Effector CD8-positive, alpha-beta T cell (primary cell): Measurements from ENCODE around the gene BCAS4.
"Not testable (repeated sequence)": the region's sequence is repeated elsewhere in the genome, so short reads cannot be mapped to it uniquely, and the experiment has no call there.

ENCODE experiments used
- DNase-seq: peaks from one replicate; lab custom pipeline; 2025; lab: John Stamatoyannopoulos, UW
- total RNA-seq, 4 experiments: gene quantifications; one replicate each; lab custom pipeline; 2026; lab: John Stamatoyannopoulos, UW

Gene BCAS4, protein sequence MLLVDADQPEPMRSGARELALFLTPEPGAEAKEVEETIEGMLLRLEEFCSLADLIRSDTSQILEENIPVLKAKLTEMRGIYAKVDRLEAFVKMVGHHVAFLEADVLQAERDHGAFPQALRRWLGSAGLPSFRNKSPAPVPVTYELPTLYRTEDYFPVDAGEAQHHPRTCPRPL
- total RNA-seq = 12.0 to 21.6 (median 13.6) reads per million in 4 experiments

DNA sequence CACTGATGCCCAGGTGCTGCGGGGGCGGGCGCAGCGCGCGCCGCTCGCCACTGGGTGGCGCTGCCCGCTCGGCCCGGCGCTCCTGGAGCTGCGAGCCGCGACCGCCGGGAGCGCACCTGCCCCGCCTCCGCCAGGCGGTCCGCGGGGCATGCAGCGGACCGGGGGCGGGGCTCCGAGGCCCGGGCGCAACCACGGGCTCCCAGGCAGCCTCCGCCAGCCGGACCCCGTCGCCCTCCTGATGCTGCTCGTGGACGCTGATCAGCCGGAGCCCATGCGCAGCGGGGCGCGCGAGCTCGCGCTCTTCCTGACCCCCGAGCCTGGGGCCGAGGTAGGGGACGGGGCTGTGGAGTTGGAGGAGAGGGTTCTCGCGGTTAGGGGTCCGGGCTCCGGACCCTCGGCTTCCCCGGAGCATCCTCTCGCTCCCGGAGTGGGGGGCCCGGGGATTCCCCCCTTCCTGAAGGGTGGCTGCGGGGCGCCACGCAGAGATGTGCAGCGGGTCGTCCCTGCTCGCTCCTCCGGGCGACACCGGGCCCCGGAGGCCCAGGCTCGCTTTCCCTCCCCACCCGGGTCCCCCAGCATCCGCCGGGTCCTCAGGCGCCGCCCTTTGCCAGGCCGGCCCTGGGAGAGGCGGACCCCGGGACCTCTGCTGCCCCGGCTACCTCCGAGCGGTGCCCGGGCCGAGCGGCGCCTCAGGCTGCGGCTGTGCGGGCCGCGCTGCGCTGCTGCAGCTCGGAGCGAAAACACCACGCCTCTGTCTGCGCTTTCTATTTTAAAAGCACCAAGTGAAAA, at the start of gene BCAS4:
Gene BCAS4 (plus strand): TSS at position 216 of the 789 bp plus-strand sequence. CDS start 23 bp downstream, at position 239.
- DNase-seq = peak; percentile 65

DNA sequence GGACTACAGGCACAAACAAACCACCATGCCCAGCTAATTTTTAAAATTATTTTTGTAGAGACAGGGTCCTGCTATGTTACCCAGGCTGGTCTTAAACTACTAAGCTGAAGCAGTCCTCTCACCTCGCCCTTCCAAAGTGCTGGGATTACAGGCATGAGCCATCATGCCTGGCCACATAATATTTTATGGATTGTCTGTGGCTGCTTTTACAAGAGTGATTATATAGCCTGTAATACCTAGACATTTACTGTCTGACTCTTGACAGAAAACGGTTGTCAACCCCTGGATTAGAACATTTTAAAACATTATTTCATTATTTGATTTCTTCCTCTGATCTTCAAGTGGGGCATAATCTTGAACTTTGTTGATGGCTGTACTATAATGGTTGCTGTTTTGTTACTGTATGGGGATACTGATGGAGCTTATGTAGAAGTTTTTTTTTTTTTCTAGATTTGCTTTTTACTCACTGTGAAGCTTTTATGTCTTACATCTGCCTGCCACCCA, 49.2 kb upstream of the BCAS4 start:
- no peak for DNase-seq

DNA sequence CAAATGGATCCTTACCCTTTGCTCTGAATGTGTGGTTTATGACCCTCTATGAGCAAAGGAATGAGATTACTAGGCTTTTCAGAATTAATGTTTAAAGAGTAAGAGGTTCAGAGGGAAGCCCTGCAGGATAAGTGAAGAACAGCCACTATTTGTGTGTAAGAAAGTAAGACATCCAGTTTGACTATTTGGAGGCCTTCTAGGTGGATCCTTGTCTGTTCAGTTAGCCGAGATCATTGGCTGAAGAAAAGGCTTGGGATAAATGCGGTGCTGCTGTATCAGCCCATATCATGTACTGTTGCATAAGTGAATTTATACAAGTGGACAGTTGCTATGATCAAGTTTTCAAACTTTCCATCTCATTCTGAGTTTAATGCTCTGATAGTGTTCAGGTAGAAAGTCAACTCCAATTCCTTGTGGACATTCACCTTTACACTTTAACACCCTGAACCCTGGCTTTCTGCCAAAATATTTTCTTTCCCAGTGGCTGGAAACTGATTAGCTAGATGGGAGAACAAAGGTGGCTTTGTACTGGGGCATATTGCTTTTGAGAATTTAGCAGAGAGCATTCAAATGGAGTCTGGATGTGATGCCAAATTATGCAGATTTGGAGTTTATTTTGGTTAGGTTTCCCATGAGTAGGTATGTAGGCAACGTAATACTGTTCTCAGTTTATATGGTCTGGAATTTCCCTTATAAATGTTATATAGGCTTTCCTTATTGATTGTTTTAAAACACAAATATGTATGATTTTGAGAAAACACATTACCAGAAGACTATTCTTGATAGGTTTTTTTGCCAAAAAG, 48.5 kb upstream of the BCAS4 start:
- DNase-seq = no peak

DNA sequence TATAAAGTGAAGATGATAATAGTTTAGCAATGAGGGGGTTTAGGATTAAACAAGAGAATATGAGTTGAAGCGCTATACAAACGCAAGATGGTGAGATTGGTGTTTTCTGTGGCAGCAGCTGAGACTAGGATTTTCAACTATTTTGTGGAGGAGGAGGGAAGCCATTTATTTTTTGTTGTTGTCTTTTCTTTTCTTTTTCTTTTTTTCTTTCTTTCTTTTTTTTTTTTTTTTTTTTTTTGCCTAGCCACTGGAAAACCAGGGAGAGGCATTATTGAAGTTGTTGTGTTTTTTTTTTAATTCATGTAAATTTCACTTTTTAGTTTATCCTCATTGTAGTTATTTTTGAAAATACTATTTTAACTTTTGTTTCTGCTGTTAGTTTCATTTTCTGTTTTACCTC, 47.6 kb upstream of the BCAS4 start:
- no peak for DNase-seq

DNA sequence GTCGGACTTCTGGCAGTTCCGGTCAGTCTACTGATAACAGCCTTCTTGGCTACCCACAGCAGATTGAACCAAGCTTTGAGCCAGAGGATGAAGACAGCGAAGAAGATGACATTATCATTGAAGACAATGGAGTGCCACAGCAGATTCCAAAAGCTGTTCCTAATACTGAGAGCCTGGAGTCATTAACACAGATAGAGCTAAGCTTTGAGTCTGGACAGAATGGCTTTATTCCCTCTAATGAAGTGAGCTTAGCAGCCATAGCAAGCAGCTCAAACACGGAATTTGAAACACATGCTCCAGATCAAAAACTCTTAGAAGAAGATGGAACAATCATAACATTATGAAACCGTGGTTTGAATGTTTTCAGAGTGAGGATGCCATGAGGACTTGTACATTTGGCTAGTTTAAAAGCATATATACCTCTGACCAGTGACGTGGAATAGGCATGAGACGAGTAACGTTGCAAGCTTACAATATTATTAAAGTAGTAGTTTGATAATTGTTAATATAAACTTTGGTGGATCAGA, 44.7 kb upstream of the BCAS4 start:
- no peak for DNase-seq

DNA sequence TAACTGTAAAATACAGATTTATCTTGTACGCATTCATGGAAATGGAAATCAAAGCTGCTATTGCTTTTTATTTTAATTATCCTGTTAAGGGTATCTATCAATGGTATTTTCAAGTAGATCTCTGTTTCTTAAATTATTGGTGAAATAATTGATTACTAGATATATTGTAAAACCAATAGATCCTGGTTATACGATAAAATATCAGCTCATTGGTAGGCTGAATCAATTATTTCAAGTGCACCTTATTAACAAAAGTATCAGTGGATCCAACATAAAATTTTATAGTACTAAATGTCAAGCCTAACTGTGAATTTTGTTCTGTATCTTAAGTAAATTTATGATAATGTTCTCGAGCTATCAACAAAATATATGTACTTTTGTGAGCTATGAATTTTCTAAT, 41.7 kb upstream of the BCAS4 start:
- DNase-seq = no peak

DNA sequence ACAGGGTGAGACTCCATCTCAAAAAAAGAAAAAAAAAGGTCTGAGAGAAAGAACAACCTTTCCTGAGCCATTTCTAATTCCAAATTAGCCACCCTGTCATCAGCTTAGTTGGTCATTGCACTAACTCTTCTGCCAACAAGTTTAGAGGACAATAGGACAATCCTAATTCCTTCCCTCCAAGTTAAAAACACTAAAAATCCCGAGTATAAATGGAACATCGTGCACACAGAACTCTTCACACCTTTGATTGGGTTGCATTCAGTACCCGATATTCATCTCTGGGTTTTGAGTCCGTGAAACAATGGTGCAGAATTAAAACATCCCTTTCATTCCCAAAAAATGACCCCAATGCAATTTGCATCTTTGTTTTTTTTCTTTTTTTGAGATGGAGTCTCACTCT, 40.4 kb upstream of the BCAS4 start:
- no peak for DNase-seq

DNA sequence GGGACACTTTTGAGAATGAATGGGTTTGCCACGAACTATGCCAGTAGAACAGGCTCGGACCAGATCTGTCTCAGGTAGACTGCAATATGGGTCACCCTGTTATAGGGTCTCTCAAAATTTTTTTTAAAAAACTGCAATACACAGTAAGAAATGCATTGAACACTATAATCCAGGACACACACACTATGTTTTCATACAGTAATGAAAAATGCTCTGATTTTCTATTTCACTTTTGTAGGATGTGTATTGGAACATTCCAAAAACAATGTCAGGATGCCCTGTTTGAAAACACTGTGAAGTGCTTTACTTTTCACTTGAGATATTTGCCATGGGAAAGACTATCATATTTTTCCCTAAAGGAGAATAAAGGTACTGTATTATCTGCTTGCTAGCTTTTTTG, 38.4 kb upstream of the BCAS4 start:
- DNase-seq = no peak

DNA sequence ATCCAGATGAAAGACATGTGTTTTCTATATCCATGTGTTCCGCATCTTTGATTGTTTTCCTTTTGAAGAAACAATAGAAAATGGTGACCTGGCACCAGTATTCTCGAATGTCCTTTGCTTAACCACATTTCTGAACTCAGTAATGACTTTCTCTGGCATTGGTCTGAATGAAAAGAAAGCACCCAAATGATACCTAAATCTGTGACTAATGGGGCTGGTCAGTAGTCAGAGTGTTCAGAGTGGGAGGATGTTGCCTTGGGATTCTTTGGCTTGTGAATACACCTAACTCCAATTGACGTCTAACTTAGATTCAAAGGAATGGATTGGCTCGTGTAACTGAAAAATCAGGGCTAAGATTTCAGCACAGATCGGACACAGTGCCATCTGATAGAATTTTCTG, 36.4 kb upstream of the BCAS4 start:
- no peak for DNase-seq

DNA sequence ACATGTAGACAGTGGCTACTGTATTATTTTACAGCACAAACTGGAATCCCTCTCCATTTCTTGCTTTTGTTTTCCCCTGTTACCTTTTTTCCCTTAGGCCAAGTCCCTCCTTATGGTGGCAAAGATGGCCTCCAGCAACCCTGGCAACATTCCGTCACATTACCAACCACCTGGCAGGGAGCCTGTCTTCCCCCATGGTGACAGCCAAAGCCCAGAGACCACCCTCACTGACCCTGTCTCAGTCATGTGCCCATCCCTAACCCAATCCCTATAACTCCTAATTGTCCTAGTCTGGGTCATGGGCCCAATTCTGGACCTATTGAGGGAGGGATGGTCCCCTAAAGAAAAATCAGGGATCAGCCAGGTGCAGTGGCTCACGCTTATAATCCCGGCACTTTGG, 35.9 kb upstream of the BCAS4 start:
- no peak for DNase-seq

DNA sequence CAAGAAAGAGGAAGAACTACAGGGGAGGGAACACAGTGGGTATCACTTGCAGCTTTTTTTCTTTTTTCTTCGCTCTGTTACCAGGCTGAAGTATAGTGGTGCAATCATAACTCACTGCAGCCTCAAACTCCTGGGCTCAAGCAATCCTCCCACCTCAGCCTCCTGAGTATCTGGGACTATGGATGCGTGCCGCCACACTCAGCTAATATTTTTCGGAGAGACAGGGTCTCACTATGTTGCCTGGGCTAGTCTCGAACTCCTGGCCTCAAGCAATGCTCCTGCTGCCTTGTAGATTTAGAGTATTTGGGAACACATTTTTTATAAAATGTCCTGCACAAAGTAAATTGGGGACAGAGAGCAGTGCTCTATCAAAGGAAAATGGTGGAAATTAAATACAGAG, 35.2 kb upstream of the BCAS4 start:
- no peak for DNase-seq

DNA sequence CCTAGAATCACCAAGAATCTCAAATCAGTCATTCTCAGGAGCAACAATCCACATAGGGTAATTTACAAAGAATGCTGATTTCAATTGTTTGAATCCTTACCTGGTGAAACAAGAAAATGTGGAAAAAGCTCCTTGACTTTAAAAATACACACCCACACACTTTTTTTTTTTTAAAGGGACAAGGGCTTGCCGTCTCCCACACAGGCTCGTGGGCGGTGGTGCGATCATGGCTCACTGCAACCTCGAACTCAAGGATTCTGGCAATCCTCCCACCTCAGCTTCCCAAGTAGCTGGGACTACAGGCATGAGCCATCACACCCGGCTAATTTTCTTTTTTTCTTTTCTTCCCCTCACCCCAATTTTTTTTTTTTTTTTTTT, 32.8 kb upstream of the BCAS4 start:
- DNase-seq = no peak

DNA sequence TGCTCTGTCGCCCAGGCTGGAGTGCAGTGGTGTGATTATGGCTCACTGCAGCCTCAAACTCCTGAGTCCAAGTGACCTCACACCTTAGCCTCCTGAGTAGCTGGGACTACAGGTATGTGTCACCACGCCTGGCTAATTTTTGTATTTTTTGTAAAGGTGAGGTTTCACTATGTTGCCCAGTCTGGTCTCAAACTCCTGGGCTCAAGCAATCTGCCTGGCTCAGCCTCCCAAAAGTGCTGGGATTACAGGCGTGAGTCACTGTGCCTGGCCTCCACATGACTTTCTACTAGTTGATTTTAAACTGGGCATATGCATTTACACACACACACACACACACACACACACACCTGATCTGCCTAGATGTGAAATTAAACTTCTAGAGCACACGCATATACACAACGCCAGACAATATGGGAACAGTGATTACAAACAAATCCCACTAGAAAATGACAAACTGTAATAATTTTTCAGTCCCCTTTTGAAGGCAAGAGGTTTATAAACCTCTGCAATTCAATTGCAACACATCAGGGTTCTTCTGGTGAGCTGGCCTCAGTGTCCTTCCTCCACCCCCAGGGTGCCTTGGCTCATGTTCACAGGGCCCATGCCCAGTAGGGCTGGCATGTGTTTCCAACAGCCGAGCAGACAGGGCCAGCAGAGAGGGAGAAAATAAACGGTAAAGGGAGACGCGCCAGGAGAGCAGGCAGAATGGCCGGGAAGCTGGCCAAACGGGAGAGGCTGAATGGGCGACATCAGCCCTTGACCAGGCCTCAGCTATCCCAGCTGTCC, 32.2 kb upstream of the BCAS4 start:
- DNase-seq = no peak

DNA sequence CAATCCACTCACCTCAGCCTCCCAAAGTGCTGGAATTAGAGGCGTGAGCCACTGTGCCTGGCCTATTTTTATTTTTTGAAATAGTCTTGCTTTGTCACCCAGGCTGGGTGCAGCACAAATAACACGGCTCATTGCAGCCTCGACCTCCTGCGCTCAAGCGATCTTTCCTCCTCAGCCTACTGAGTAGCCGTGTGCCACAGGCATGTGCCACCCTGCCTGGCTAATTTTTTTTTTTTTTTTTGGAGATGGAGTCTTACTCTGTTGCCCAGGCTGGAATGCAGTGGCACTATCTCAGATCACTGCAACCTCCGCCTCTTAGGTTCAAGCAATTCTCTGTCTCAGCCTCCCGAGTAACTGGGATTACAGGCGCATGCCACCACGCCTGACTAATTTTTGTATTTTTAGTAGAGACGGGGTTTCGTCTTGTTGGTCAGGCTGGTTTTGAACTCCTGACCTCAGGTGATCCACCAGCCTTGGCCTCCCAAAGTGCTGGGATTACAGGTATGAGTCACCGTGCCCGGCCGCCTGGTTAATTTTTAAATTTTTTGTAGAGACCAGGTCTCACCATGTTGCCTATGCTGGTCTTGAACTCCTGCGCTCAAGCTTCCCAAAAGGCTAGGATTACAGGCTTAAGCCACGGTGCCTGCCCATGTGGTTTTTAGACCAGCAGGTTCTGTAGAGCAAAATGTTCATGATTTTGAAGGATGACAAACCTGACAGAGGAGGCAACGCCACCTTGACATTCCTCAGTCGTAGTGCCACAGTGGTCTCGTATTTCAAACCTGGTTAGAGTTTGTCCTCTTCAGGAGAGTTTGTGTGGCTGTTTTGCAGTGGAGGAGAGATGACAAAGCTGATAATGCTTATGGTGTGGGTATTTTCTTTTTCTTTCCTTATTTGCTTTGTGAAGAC, 31.1 kb upstream of the BCAS4 start:
- not testable (repeated sequence) for DNase-seq

DNA sequence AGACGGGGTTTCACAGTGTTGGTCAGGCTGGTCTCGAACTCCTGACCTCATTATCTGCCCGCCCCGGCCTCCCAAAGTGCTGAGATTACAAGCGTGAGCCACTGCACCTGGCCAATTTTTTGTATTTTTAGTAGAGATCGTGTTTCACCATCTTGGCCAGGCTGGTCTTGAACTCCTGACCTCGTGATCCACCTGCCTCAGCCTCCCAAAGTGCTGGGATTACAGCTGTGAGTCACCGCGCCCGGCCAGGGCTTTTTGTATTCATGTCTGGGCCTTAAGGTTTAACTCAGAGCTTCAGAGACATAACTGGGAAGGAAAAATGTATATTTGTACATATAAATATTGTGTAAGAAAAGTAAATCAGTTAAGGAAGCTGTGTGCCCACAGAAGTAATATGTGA, 29.6 kb upstream of the BCAS4 start:
- not testable (repeated sequence) for DNase-seq

DNA sequence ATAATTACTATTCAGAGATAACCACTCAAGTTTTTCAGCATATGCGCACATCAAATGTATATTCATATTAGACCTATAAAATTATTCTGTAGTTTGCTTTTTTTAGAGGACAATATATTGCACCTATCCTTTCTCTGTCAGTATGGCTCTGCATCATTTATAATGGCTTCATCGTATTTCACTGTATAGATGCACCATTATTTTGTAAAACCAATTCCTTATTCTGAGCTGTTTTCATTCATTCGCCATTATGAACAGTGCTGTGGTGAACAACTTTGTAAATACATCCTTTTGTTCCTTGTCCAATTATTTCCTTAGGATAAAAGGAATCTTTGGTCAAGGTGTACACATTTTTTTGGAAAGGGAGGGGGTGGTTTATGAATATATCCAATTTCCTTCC, 29.2 kb upstream of the BCAS4 start:
- DNase-seq = no peak

DNA sequence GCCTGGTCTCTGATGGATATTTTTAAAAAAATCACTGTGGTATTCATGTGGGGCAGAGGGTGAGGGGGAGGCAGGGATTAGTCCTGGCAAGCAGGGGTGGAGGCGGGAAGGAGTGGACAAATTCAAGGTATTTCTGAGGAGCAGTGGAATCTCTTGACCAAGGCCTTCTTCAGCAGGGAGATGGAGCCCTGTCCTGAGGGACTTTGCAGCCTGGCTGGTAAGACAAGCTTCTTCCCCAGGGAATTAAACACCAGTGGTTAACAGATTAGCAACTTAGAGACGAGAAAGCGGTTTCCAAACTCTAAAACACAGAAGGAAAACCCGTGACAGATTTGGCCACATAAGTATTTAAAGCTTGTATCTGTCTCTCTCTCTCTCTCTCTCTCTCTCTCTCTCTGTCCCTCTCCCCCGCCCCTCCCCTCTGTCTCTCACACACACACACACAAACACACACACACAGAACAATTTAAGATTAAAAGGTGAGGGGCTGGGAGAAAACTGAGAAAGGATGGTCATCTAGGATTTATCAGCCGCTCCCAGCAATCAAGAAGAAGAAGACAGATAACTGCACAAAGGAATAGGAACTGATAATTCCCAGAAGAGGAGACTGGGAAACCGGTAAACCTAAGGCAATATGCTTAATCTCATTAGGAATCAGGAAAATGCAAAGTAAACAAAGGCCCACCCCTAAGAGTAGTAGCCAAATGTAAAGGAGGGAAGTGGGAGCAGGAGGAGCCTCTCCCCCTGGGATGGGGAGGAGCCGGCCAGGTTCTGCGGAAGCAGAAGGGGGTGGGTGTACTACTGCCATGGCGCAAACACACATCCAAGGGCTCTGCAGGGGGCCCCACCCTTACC, 27.7 kb upstream of the BCAS4 start:
- not testable (repeated sequence) for DNase-seq

DNA sequence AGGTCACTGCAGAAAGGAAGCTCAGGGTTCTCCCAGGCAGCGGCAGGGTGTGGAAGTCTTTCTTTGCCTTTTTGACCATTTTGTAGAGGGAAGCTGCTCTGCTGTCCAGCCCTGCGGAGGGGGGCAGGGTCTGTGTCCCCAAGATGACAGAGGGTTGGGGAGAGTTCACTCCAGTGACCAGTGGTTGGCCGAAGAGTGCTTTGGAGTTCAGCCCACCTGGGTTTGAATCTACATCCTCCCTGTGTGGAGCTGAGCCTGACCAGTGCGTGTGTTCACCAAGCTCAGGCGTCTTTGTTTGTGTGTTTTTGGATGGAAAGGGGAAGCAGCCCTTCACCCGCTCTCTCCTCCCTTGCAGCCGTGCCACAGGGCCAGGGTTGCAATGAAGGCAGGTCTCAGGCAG, 25.9 kb upstream of the BCAS4 start:
- not testable (repeated sequence) for DNase-seq

DNA sequence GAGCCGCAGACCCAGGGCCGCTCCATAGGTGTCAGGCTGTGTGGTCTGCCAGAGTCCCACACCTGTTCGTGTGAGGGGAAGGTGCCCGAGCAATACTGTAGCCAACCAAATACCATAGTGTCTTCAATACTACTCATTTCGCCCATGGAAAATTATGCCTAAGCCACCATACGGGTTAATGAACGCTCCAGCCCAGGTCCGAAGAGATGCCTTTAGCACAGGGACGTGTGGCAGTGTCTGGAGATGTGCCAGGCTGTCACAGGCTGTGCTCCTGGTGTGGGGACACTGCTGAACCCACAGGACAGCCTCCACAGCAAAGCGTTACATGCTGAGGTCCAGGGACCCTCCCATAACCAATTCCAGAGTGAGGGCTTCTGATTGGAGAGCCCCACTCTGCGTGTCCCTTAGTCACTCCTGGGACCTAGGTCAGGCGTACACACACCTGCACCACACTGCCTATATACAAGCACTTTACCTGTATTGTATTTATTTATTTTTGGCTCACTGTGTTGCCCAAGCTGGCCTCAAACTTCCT, 25.2 kb upstream of the BCAS4 start:
- DNase-seq = not testable (repeated sequence)
